IPS-11a (cell line): ENCODE data around the gene CHN2.

Experiments
- H3K4me3 ChIP-seq: one replicate; pipeline ENCODE4 v1.5.1; 2013; ENCODE audit warnings: low read depth, low read length, control low read depth

Gene CHN2

DNA sequence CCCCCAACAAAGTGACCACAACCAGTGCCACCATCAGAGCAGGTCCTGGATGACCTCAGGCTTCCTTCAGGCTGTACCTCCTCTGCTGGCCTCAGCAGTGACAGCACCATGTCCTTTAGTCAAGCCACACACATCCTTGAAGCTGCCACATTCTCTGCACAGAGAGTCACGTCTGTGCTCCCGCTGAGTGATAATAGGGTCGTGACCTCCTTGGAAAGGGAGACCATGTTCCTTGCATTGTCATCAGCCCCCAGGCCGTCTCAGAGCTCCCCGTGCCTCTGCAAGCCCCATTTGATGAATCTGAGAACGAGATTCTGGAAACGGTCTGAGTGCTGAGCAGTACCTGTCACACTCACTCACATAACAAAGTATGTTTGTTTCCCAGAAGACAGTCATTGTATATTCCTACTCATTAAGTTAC is 262.6 kb downstream of the CHN2 start:
- no peak overlapping the region for H3K4me3 ChIP-seq

DNA sequence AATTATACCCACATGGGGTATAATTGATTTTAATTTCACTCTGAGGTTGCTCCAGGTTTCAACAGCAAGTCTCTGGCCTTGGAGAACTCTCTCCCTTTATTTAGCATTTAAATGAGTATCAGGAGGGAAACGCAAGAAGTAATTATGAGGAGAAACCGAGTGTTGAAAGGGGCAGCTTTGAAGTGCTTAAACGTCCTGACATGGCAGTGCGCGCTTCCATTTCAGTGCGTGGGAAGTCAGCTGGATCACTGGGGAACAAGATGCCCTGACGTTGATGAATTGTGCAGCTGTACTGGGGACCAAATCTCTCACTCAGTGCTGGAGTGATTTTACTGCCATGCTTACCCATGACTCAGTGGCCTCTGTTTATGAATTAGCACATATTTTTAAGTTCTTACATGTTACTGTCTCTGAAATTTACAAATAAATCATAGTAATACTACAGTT is 263.0 kb downstream of the CHN2 start:
- no peak overlapping the region for H3K4me3 ChIP-seq

DNA sequence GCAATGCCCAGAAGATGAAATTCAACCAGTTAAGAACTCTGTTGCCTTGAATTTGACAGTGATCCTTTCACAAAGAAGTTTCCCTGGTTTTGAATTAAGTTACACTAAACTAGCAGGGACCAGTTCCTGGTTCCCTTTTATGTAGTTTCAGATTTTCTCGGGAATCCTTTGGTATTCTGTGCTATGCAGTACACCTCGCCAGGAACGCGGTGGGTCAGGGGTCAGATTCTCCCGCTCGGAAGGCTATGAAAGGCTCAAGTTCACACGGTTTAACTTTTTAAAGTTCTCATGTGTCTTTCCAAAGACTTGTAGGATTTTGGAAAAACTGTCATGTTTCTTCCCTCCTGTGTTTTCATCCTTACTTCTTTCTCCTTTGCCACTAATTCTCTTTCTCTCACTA is 264.4 kb downstream of the CHN2 start:
- no peak overlapping the region for H3K4me3 ChIP-seq

DNA sequence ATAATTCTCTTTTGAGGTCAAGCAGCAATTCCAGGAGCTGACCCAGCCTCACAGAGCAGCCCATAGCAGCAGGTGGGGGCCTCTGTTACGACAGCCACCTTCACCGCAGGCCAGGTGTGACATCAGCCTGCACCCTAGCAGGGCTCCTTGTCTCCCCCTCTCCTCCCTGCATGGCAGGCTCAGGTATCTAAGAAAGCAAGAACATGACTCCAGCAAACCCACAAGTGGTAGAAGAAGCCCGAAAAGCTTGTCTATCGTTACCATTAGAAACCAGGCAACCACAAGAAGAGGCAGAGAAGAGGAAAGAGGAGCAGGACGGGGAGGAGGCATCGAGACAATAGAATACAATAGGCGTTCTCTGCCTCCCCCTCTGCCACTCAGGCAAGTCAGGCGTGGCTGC is 265.0 kb downstream of the CHN2 start:
- H3K4me3 ChIP-seq: no peak overlapping the region

DNA sequence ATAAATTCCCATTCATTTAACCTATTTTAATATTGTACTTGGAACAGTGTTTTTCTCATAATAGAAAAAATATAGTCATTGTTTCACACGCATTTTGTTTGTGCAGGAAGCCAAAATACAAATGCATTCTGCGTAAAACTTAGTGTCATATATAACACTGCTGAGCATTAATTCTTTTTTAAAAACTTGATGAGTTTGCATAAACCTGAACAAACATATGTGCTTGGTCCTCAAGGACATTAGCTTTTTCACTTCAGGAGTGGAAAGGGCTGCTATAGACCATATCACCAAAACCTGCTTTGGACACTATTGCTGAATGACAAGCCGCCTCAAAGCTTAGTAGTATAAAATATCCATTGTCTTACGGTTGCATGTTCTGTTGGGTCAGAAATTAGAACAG is 267.4 kb downstream of the CHN2 start:
- H3K4me3 ChIP-seq: no peak overlapping the region

DNA sequence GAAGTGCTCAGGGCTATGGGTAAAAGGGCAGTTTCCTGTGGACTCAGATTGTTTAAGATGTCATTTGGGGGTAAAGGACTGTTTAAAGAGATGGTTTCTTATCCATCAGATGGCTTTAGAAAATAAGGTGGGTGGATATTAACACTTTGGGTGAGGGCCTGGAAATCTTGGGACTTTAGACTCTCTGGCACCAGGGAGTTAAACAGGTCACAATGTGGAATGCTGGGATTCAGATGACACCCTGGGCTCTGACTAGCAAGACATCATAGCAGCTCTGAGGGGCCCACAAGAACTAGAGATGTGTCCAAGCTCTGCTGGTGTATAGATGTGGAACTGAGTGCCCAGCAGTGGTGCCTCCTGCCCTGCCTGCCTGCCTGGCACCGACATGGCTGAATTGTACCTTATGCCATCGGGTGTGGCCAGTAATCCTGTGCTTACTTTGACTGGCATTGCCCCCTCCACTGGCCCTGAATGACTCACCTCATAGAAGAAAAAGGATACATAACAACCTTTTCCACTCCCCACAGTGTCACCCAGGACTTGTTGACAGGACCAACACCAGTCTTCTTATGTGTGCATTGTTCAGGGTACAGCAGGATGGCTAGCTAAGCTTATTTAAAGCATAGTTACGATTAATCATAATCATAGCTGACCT is 269.1 kb downstream of the CHN2 start:
- H3K4me3 ChIP-seq: no peak overlapping the region

DNA sequence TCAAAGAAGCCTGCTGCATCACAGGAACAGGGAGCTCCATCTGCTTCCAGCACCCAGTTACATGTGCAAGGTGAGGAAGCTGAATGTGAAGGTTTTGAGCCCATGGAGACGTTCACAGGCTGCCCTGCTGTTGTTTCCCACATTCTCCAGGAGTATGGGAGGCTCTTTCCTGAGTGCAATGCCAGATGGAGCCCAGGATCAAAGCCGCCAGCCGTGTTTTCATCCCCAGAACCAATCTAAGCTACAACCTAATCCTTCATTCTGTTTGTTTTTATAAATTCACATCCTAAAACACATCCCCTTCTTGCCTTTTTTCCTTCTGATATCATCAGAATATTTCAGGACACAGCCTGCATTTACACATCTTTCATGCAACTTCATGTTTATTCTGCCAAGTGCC is 270.2 kb downstream of the CHN2 start:
- no peak overlapping the region for H3K4me3 ChIP-seq

DNA sequence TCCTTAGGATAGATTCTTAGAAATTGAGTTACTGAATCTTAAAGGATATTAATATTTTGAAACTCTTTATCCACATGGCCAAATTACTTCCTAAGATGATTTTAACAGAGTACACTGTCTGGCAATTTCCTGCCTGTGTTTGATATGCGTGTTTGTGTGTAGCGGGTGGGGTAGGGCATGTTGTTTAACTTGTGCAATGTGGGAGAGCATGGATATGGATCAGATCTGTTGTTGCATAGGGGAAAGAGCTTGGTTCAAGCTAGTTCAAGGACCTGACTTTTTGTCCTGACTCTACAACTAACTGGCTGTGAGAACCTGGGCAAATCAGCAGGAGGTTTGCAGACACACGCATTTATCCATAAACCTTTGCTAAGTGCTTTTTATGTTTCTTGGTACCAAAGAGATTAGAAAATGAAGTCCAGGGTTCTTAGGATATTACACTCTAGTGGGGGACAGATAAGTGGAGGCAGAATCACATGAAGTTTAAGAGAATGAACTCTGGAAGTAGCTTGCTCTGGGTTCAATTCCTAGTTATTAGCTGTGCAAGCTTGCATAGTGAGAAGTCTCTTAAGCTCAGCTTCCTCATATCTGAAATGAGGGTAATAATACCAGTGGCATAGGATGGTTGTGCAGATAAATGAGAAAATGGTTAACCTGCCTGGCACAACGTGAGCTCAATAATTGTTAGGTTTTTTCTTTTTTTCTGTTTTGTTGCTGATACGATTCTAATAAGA is 272.8 kb downstream of the CHN2 start:
- H3K4me3 ChIP-seq: no peak overlapping the region

DNA sequence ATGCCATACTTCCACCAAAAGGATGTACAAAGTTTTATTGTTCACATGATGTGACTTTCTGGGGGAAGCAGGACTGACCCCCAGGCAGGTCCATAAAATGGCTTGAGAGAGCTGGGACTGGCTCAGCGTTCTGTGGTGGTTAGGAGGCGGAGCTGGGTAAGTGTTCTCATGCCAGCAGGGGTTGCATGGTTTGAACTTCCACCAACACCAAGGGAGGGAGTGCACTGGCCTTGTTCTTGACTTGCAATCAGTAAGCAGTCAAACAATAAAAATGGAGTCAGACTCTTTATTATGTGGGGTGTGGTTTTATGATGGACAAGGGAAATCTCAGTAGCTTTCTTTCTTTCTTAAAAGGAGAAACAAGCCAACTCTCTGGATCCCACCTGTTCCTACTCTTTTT is 273.6 kb downstream of the CHN2 start:
- H3K4me3 ChIP-seq: no peak overlapping the region

DNA sequence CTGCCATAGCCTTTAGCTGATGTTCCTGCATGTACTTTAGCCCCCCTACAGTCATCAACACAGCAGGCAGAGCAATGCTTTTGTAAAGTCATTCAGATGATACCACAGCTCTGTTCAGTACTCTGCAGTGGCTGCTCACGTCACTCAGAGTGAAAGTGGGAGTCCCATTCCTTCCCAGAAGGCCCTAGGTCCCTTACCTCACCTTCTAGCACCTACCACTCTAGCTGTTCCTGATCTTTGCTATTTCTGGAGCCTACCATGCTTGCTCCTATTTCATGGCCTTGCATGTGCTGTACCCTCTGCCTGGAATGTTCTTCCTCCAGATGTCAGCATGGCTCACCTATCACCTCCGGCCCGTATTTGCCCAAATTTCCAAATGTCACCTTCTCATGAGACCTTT is 274.7 kb downstream of the CHN2 start:
- H3K4me3 ChIP-seq: no peak overlapping the region

DNA sequence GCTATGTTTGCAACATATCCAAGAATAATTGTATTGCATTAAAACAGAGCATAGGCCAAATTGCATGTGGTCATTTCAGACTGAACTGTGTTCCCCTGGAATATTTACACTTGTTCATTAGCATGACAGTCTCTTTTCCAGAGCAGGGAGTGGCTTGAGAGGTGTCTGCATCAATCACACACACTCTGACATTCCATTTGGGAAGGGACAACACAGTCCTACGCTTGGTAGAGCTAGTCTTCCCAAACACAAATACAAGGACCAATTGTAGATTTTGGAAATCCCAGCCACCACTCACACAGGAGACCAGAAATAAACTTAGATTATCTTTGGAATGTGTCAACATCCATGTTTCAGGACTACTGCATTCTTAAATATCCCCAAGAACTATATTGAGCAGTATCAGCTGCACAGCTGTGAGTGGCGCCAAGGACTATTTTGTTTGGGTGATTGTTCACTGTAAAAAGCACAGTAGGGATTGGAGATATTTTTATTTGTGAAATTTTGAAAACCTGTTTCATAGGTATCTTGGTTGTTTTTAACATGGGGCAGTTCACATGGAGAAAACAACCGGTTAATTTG is 275.5 kb downstream of the CHN2 start:
- H3K4me3 ChIP-seq: no peak overlapping the region

DNA sequence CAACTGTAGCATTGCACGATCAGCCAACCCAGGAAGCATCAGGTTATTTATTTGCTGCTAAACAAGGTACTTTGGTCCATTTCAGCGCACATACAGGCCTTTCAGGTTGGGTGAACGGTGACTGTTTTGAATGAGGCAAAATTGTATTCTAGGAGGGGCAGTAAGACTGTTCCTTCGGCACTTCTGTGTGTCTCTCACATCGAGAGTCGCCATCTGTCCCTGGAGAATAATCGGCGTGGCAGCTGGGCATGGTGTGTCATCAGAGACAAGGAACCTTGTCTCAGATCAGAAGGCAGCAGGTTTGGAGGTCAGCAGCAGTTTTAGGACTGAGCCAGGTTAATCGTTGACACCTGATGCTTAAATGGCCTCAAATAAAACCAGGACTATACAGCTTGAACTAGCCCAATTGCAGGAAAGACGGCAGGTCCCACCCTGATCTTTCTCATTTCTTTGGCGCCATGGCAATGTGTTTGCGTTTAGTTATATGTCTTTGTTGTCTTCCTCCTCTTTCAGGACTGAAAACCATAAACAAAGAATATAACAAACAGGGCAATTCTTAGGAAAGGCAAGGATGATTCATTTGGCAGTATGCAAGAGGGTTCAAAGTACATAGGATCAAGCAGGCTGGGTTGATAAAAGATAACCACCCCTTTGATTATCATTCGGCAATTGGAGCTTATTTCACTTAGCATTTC is 277.0 kb downstream of the CHN2 start:
- H3K4me3 ChIP-seq: no peak overlapping the region

DNA sequence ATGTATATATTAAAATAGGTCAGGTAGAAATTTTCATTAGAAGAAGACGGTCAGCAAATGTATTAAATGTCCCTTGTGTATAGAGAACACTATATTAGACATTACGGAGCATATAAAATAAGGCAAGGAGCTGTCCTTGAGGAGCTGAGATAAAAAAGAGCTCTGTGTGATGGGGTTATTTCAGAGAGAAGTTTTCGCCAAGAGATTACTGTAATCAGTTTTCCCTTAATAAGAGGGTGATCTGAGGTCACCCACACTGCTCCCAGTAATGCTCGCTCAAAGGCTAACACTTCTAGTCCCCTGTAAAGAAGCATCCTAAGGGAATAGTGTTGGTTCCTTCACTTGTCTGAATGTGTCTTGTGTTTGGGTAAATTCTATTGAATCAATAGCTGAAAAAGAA is 282.3 kb downstream of the CHN2 start:
- H3K4me3 ChIP-seq: no peak overlapping the region

DNA sequence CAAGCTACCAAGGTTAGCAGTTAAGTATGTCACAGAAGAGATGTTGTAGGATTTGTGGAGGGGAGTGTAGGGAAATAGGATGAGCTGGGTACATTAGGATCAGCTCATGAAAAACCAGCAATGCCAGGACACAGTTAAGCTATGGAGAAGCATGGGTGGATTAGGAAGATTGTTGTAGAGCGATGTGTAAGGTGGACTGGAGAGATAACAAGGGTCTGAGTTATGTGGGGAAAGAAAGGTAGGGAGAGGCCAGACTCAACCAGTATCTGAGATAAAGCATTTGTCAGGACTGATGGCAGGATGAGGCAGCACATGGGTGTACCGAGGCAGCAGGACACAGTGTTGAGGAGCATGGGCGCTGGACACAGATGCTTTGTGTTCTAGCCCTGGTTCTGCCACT is 283.7 kb downstream of the CHN2 start:
- no peak overlapping the region for H3K4me3 ChIP-seq

DNA sequence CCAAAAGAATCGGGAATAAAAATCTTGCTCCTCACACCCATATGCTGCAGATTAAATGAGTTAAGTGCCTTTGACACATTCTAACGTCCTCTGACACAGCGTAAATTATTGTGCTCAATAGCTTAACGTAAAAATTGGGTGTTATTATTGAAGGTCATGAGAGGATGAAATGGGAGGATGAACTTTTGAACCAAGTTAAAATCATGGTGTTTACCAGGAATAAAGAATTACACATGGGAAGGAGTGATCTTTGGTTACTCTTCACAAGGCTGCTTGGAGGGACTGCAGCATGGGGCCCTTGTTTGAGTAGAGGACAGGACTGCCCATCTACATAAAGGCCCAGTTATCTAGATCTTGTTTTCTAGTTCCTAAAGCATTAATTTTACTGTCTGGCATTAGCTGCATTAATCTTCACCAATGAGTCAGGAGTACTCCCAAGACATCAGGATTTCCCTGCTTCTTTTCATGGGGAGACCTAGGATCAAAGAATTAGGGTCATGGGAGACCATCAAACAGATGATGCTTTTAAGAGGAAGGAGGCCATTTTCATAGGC is 284.2 kb downstream of the CHN2 start:
- H3K4me3 ChIP-seq: no peak overlapping the region

DNA sequence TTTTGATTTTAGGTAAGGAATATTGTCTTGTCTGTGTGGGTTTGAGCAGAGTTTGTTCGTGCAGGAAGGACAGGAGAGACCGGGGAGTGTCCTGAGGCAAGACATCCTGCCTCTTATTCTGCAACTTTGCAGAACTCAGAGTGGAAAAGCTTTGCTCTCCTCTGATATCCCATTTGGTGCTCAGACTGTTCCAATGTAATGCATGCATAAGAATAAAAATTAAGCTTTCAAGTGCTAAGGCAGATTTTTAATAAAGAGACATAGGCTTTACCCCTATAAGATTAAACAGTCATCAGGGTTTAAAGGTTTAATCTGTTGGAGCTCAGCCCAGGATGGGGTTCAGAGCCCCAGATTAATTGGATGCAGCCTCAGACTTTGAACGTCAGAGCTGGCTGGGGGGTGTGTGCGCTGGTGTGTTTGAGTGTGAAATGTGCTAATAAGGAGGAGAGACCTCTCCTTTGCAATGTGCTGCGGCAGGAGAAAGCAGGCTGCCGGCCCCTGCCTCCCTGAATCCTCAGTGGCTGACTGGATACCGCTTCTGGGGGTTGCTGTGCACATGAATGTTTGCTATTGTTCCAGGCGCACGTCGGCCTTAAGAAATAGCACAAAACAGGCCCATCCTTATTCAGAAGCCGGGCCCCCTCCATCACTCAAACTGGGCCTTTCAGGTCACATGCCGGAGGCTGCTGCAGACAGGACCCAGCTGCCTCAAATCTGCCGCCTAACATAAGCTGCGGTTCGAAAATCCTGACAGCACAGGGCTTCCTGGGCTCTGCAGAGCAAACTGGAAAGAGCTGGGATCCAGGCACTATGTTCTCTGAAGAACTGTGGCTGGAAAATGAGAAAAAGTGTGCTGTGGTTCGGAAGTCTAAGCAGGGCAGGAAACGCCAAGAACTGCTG is 285.0 kb downstream of the CHN2 start:
- H3K4me3 ChIP-seq: no peak overlapping the region

DNA sequence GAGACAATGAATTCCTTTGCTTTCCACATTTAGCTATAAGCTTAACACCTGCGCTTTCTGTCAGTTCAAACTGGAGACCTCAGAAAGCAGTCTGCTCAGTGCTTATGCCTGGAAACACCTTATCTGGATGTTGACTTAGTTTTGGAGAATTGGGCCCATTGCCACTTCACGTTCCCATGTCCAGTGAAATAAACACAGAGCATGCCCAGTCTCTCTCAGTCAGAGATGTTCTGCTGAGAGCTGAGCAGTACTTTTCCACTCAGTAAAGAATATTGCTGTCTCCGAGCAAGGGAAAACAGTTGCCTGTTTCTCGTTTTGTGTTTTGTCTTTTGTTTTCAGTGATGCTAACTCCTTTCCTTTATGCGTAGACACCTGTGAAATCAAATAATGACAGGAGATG is 285.9 kb downstream of the CHN2 start:
- H3K4me3 ChIP-seq: no peak overlapping the region

DNA sequence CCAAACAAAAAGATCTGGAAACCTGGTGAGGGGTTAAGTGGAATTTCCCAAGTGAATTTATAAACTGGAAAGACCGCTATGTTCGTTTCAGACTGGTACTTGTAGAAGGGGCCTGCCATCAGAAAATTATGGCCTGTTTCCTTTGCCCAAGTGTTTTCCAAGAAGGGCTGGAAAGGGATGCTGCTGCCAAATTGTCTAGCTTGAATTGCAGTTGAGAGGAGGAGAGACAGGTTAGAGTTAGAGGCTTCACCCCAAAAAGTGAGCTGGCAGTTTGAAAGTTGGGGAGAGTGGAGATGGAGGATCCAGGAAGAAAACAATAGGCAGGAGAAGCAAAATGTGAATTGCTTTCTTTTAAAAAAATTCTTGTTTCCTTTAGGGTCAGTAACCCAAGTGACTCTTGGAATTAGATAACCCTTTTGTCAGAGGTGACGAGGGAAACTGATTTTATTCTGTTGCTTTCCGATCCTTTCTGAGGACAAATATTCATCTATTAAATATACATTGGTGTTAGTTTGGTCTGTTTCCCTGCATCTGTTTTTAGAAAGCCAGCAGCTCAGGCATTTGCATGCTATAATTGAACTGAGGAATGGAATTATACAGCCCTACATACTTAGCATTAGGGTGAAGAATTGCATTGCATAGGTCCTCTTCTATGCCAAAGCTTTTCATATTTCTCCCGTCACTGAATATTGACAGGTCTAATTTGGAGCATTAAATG is 286.5 kb downstream of the CHN2 start:
- H3K4me3 ChIP-seq: no peak overlapping the region

DNA sequence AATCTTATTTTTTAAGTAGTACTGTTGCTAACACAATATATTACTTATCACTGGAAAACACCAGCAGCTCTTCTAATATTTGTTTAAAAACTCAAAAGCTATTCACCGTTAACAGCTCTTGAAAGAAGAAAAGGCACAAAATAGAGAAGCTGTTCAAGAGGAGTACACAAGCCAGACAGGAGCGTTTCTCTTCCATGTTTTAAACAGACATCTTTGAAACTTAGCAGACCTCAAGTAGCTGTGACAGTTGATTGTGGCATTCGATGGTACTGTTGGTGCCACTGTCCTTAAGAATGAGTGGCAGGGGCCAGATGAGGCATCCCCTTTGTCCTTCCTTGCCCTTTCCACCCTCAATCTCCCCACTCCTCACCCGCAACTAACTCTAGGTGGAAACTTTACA is 287.5 kb downstream of the CHN2 start:
- H3K4me3 ChIP-seq: no peak overlapping the region
